GM12801 (cell line): ENCODE results near the gene ACIN1.

Source experiments
- CTCF ChIP-seq: IDR thresholded peaks from one replicate; pipeline ENCODE4 v1.5.1; 2011; ENCODE audit warnings: control low read depth; ENCODE audit not compliant: insufficient read length; ENCODE audit errors: extremely low read depth

The ACIN1 gene

GRCh38 chr14:23101213-23101970, 6.5 kb upstream of the ACIN1 start:
- no peak for TF ChIP-seq CTCF

GRCh38 chr14:23099212-23099861, 4.4 kb upstream of the ACIN1 start:
- TF ChIP-seq CTCF, result no peak

GRCh38 chr14:23097786-23098185, 2.9 kb upstream of the ACIN1 start:
- no peak for TF ChIP-seq CTCF

- no peak for TF ChIP-seq CTCF
These were observed 516 bp upstream of the ACIN1 start, which contains the start of gene C14orf119 for GRCh38 chr14:23095196-23096108. Gene C14orf119, plus strand, starts transcription at chr14:23095505. Its CDS starts 2,154 bp downstream, at chr14:23097659.

- no peak for TF ChIP-seq CTCF
These were observed 808 bp downstream of the ACIN1 start for GRCh38 chr14:23093991-23094665.

- TF ChIP-seq CTCF, result no peak
These were observed 1.4 kb downstream of the ACIN1 start for GRCh38 chr14:23093526-23093925.
